Lower leg skin (tissue), 3 donors: ENCODE data around the gene OR2H1.

Experiments
- CTCF ChIP-seq, 3 donors: fragments of 450-650 bp; IDR thresholded peaks; one replicate each; pipeline ENCODE4 v1.5.1; 2016; ENCODE audit warnings: antibody characterized with exemption in 3 of 3, mild to moderate bottlenecking in 3 of 3, moderate library complexity in 2 of 3
- POLR2A ChIP-seq, 2 donors: fragments of 450-650 bp; IDR thresholded peaks; one replicate each; pipeline ENCODE4 v1.6.1; 2016 to 2017; ENCODE audit warnings: antibody characterized with exemption in 2 of 2, mild to moderate bottlenecking in 1 of 2, moderate library complexity in 1 of 2

- no peak for TF ChIP-seq CTCF (IDR thresholded peaks at IDR 0.05)
- no peak for TF ChIP-seq POLR2A (IDR thresholded peaks at IDR 0.05)
These were observed 52.3 kb downstream of the OR2H1 start for GRCh38 chr6:29509239-29509638.
